IPS-20b (cell line): Measurements from ENCODE around the gene RAD9A.

Source experiments
- H3K27ac ChIP-seq: one replicate; pipeline ENCODE4 v1.5.1; 2013; ENCODE audit warnings: low read length
- H3K27me3 ChIP-seq: 2 replicates; pipeline ENCODE4 v1.6.1; 2013; ENCODE audit warnings: mild to moderate bottlenecking, low read length, inconsistent platforms; ENCODE audit not compliant: insufficient read depth
- H3K36me3 ChIP-seq: 2 replicates; pipeline ENCODE4 v1.6.1; 2013; ENCODE audit warnings: low read depth, mild to moderate bottlenecking, inconsistent platforms, low read length, moderate library complexity; ENCODE audit not compliant: insufficient read depth
- H3K4me1 ChIP-seq: 2 replicates; pipeline ENCODE4 v1.6.1; 2013; ENCODE audit warnings: mild to moderate bottlenecking, control low read depth, inconsistent platforms, low read length, moderate library complexity; ENCODE audit not compliant: insufficient read depth
- H3K4me3 ChIP-seq: 2 replicates; pipeline ENCODE4 v1.5.1; 2013; ENCODE audit warnings: mild to moderate bottlenecking, low read length, inconsistent platforms
- H3K9ac ChIP-seq: 2 replicates; pipeline ENCODE4 v1.6.1; 2013; ENCODE audit warnings: low read depth, mild to moderate bottlenecking, inconsistent platforms, low read length, moderate library complexity
- H3K9me3 ChIP-seq: 2 replicates; pipeline ENCODE4 v1.6.1; 2013; ENCODE audit warnings: mild to moderate bottlenecking, low read depth, low read length, inconsistent platforms; ENCODE audit not compliant: insufficient read depth

Gene RAD9A

DNA sequence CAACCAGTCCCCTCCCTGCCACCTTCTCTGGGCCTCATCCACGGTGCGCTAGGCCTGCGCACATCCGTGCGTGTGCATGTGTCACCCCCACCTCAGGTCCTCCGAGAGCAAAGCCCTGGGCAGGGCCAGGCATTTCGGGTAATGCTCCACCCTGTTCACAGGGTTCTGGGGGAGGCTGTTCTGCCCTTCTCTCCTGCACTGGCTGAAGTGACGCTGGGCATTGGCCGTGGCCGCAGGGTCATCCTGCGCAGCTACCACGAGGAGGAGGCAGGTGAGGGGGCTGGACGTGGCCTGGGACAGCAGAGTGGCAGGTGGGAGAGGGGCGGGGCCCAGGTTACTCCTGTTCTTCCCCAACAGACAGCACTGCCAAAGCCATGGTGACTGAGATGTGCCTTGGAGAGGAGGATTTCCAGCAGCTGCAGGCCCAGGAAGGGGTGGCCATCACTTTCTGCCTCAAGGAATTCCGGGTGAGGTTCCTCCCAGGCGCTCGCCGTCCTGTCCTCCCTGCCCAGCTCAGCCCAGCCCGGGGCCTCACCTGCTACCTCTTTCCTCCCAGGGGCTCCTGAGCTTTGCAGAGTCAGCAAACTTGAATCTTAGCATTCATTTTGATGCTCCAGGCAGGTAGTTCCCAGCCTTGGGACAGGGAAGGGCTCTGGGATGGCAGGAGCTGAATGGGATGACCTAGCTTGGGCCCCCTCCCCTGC is 3.9 kb downstream of the RAD9A start:
- Histone ChIP-seq H3K9me3 (no peaks in the 10 kb centered on the region), H3K4me1 (no peaks in the 10 kb centered on the region), H3K9ac (no peak overlapping the region), H3K4me3 (no peak overlapping the region), H3K36me3 (peaks cover 51% of the 10 kb centered on the region), H3K27me3 (peaks cover 6% of the 10 kb centered on the region; the same call in 1 of the 2 replicates), H3K27ac (no peak overlapping the region)

- Histone ChIP-seq H3K4me1 (no peaks in the 10 kb centered on the region), H3K36me3 (peaks cover 51% of the 10 kb centered on the region), H3K9me3 (no peaks in the 10 kb centered on the region), H3K4me3 (no peak overlapping the region), H3K9ac (no peak overlapping the region; the same call in 1 of the 2 replicates), H3K27me3 (peaks cover 6% of the 10 kb centered on the region; the same call in 1 of the 2 replicates), H3K27ac (no peak overlapping the region)
Measured at GRCh38 chr11:67396259-67396581, 4.4 kb downstream of the RAD9A start.

GRCh38 chr11:67396587-67397389 is 5.0 kb downstream of the RAD9A start:
- no peaks in the 10 kb centered on the region for H3K4me1 ChIP-seq
- no peak overlapping the region for H3K4me3 ChIP-seq
- no peak overlapping the region; the same call in 1 of the 2 replicates for H3K9ac ChIP-seq
- H3K36me3 ChIP-seq: peaks cover 51% of the 10 kb centered on the region
- H3K9me3 ChIP-seq: no peaks in the 10 kb centered on the region
- no peak overlapping the region for H3K27ac ChIP-seq
- peaks cover 6% of the 10 kb centered on the region; the same call in 1 of the 2 replicates for H3K27me3 ChIP-seq

DNA sequence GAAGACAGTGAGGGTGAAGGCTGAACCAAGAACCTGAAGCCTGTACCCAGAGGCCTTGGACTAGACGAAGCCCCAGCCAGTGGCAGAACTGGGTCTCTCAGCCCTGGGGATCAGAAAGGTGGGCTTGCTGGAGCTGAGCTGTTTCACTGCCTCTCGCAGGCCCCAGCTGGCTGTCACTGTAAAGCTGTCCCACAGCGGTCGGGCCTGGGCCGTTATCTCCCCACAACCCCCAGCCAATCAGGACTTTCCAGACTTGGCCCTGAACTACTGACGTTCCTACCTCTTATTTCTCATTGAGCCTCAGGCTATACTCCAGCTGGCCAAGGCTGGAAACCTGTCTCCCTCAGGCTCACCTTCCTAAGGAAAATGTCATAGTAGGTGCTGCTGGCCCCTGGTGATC is 5.8 kb downstream of the RAD9A start:
- Histone ChIP-seq H3K9me3 (no peaks in the 10 kb centered on the region), H3K4me3 (no peak overlapping the region), H3K27ac (no peak overlapping the region), H3K4me1 (peaks cover 5% of the 10 kb centered on the region; the same call in 1 of the 2 replicates), H3K27me3 (peaks cover 2% of the 10 kb centered on the region; the same call in 1 of the 2 replicates), H3K9ac (no peak overlapping the region), H3K36me3 (peaks cover 51% of the 10 kb centered on the region)

DNA sequence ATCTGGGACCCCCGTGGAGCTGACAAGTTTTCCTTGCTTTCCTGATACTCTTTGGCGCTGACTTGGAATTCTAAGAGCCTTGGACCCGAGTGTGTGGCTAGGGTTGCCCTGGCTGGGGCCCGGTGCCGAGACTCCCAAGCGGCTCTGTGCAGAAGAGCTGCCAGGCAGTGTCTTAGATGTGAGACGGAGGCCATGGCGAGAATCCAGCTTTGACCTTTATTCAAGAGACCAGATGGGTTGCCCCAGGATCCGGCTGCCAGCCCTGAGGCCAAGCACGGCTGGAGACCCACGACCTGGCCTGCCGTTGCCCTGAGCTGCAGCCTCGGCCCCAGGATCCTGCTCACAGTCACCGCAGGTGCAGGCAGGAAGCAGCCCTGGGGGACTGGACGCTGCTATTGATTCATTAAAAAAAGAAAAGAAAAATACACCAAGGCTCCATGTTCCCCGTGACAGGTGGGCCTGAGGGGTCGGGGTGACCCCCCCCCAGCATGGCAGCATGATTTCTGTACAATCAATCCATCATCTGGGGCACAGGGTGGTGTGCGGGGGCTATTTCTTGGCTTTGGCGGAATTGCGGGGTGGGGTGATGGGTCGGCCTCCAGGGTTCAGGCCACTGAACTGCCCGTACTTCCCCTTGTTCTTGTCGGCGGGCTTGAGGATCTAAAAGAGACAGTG is 6.3 kb downstream of the RAD9A start:
- no peaks in the 10 kb centered on the region for H3K9me3 ChIP-seq
- no peak overlapping the region for H3K4me3 ChIP-seq
- H3K27me3 ChIP-seq: no peaks in the 10 kb centered on the region
- H3K36me3 ChIP-seq: peaks cover 51% of the 10 kb centered on the region
- H3K27ac ChIP-seq: no peak overlapping the region
- peaks cover 5% of the 10 kb centered on the region; the same call in 1 of the 2 replicates for H3K4me1 ChIP-seq
- no peak overlapping the region for H3K9ac ChIP-seq

DNA sequence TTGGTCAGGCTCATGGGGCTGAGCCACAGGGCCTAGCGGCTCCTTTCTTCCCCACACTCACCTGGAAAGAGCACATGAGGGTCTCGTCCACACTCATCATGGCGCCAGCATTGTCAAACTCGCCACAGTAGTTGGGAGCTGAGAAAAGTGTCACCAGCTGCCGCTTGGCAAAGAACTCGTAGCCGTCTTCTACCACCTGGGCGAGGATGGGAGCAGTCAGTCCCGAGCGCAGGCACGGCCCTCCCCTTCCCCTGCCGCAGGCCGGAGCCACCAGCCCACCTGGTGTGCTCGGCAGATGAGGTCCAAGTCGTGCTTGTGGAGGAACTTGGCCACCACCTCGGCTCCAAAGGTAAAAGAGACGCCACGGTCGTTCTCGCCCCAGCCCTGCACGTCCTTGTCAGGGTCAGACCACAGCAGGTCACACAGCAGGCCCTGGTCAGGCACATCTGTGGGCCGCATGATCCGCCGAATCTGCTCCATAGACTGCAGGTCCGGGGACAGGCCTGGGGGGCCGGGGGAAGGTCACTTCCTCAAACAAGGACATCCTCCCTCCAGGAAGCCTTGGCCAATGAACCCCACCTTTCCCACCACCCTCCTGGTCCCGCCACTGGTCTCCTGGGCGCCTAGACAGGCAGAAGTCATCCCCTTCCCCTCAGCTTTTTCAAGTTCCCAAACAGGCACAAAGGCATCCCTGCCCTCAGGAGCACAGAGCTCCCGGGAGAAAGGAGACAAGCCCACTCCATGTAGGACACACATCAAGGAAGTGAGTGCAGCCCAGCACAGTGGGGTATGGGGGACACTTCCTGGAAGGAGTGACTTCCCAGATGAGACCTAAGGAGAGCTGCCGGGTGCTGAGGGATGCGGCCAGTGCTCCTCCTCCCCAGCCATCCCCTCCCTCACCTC is 7.1 kb downstream of the RAD9A start:
- no peaks in the 10 kb centered on the region for H3K27me3 ChIP-seq
- H3K9ac ChIP-seq: no peak overlapping the region
- peaks cover 5% of the 10 kb centered on the region; the same call in 1 of the 2 replicates for H3K4me1 ChIP-seq
- peaks cover 51% of the 10 kb centered on the region for H3K36me3 ChIP-seq
- H3K9me3 ChIP-seq: no peaks in the 10 kb centered on the region
- no peak overlapping the region for H3K27ac ChIP-seq
- H3K4me3 ChIP-seq: no peak overlapping the region

- H3K27ac ChIP-seq: no peak overlapping the region
- no peaks in the 10 kb centered on the region for H3K27me3 ChIP-seq
- H3K4me3 ChIP-seq: peak overlapping the region; percentile 83
- H3K36me3 ChIP-seq: peaks cover 47% of the 10 kb centered on the region
- H3K4me1 ChIP-seq: peaks cover 5% of the 10 kb centered on the region; the same call in 1 of the 2 replicates
- no peaks in the 10 kb centered on the region for H3K9me3 ChIP-seq
- peak overlapping the region; percentile 92; the same call in 1 of the 2 replicates for H3K9ac ChIP-seq
Measured at GRCh38 chr11:67400251-67400941, 8.6 kb downstream of the RAD9A start.

DNA sequence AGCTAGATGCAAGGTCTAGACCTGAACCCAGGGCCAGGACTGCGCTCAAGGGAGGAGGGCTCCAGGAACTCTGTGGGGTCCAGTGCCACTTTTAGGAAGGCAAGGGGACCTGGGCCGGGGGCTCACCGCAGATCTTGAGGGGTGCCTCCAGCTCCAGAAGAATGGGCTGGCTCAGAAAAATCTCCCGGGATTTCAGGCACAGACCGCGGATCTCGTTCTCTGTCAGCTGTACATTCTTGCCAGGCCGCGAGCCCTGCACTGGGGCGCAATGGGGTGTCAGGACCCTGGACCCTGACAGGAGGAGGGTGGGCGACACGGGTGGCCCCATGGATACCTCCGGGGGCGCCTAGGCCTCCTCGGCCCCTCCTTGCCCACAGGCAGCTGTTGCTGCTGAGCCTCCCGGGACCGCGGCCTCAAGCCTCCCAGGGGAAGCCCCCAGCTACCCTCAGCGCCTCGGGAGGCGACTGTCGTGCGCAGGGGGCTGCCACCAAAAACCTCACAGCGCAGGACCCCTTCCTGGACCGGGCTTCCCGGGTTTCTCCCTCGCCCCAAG is 9.2 kb downstream of the RAD9A start:
- peak overlapping the region; percentile 92 for H3K9ac ChIP-seq
- H3K27ac ChIP-seq: no peak overlapping the region
- no peaks in the 10 kb centered on the region for H3K27me3 ChIP-seq
- peaks cover 5% of the 10 kb centered on the region; the same call in 1 of the 2 replicates for H3K4me1 ChIP-seq
- no peaks in the 10 kb centered on the region for H3K9me3 ChIP-seq
- H3K36me3 ChIP-seq: peaks cover 41% of the 10 kb centered on the region
- peak overlapping the region; percentile 83 for H3K4me3 ChIP-seq

DNA sequence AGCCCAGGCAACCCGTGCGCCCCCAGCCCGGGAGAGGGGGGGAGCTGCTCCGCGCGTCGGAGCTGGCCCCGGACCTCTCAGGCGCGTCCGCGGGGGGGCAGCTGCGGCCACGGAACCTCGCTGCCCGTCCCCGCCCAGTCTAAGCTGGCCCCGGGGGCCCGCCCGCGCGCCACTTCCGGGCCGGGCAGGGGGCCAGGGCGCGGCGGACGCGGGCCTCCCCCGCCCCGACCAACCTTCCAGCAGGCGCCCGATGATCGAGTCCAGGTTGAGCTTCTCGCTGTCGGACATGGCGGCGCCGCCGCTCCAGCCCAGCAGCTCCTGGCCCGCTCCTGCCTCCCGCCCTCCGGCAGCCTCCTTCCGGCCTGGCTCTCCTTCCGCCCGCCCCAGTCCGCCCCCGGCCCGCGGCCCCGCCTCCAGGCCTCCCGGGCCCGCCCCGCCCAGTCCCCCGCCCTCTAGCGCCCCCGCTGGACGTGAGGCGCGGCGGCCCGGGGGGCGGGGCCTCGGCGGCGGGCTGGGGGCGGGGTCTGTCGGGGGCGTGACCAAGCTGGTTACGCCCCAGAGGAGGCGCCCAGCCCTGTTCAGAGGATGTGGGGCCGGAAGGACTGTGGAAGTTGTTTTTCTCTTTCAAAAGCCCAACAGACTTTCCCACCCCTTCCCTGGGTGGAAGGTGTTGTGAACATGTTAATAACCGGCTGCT is 9.9 kb downstream of the RAD9A start, which contains the start of gene PPP1CA:
TSS of gene PPP1CA (minus strand) at position 364 of the 697 bp plus-strand sequence. CDS start at position 288, 76 bp downstream.
- H3K36me3 ChIP-seq: peaks cover 35% of the 10 kb centered on the region

More for the DNA sequence above, 9.9 kb downstream of the RAD9A start, which contains the start of gene PPP1CA:
- Histone ChIP-seq H3K9ac (peak within 1 kb of the TSS; percentile 92), H3K27me3 (no peaks in the 10 kb centered on the region), H3K27ac (no peak within 1 kb of the TSS), H3K4me1 (peaks cover 5% of the 10 kb centered on the region; the same call in 1 of the 2 replicates), H3K9me3 (no peaks in the 10 kb centered on the region), H3K4me3 (peak within 1 kb of the TSS; percentile 83)
